HEK293T (cell line): ENCODE results near the gene SEPTIN11.

Experiments used
- CTCF ChIA-PET: fragments of 350-600 bp; formaldehyde crosslinking; extraction: SDS; loops from one replicate; lab custom pipeline; 2021; ENCODE audit warnings: antibody characterized with exemption, inconsistent platforms; lab: Yijun Ruan, JAX
- POLR2A ChIA-PET: fragments of 350-600 bp; formaldehyde crosslinking; extraction: SDS; loops from one replicate; lab custom pipeline; 2020; ENCODE audit warnings: antibody characterized with exemption, inconsistent platforms; lab: Yijun Ruan, JAX
- DNase-seq: peaks from one replicate; pipeline ENCODE4 v3.0.0; 2012; ENCODE audit warnings: mixed read lengths; ENCODE audit errors: extremely low spot score
- ARNT ChIP-seq: fragments of 450-650 bp; IDR thresholded peaks from 2 replicates; pipeline ENCODE4 v1.6.1; 2017; ENCODE audit warnings: mild to moderate bottlenecking
- BHLHE40 ChIP-seq: fragments of 450-650 bp; IDR thresholded peaks from 2 replicates; pipeline ENCODE4 v1.6.1; 2016; ENCODE audit warnings: mild to moderate bottlenecking, moderate library complexity, borderline replicate concordance
- CTBP1 ChIP-seq: fragments of 450-650 bp; IDR thresholded peaks from 2 replicates; pipeline ENCODE4 v1.6.1; 2016; ENCODE audit warnings: borderline replicate concordance
- FOXA1 ChIP-seq: fragments of 450-650 bp; IDR thresholded peaks from 2 replicates; pipeline ENCODE4 v1.6.1; 2016; ENCODE audit warnings: mild to moderate bottlenecking
- FOXK2 ChIP-seq: fragments of 450-650 bp; IDR thresholded peaks from 2 replicates; pipeline ENCODE4 v1.6.1; 2016; ENCODE audit warnings: mild to moderate bottlenecking
- FOXM1 ChIP-seq: fragments of 450-650 bp; IDR thresholded peaks from 2 replicates; pipeline ENCODE4 v1.6.1; 2017; ENCODE audit warnings: mild to moderate bottlenecking, borderline replicate concordance
- HDGF ChIP-seq: fragments of 450-650 bp; IDR thresholded peaks from 2 replicates; pipeline ENCODE4 v1.6.1; 2017; ENCODE audit warnings: antibody characterized with exemption, borderline replicate concordance
- L3MBTL2 ChIP-seq: fragments of 450-650 bp; conservative IDR thresholded peaks from 2 replicates; pipeline ENCODE4 v1.6.1; 2016; ENCODE audit warnings: mild to moderate bottlenecking
- LEF1 ChIP-seq: fragments of 450-650 bp; IDR thresholded peaks from 2 replicates; pipeline ENCODE4 v1.6.1; 2017; ENCODE audit warnings: mild to moderate bottlenecking, borderline replicate concordance
- NFRKB ChIP-seq: fragments of 450-650 bp; IDR thresholded peaks from 2 replicates; pipeline ENCODE4 v1.6.1; 2016; ENCODE audit warnings: mild to moderate bottlenecking, moderate library complexity
- SP1 ChIP-seq: fragments of 450-650 bp; IDR thresholded peaks from 2 replicates; pipeline ENCODE4 v1.6.1; 2017
- SUZ12 ChIP-seq: fragments of 450-650 bp; IDR thresholded peaks from 2 replicates; pipeline ENCODE4 v1.6.1; 2016; ENCODE audit warnings: mild to moderate bottlenecking
- TARDBP ChIP-seq: fragments of 450-650 bp; IDR thresholded peaks from 2 replicates; pipeline ENCODE4 v1.6.1; 2016
- ZNF384 ChIP-seq: fragments of 450-650 bp; IDR thresholded peaks from 2 replicates; pipeline ENCODE4 v1.6.1; 2016
- TF ChIP-seq, protein P1 (sequence below): fragments of 450-650 bp; IDR thresholded peaks from 2 replicates; pipeline ENCODE4 v1.6.1; 2016

The SEPTIN11 gene

DNA sequence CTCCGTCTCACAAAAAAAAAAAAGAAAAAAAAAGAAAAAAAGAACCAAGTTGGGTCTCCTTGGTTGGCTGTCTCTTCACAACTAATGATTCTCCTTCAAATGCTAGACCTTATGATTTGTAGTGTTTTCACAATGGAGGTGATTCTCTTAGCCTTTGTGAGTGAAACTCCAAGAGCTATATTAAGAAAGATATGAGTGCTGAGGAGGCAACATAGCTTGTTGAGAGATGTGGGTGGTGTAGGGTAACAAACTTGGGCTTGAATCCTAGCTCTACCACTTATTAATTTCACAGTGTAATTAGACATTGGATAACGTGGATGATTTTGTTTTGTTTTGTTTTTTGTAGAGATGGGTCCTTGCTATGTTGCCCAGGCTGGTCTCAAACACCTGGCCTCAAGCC, 10.4 kb upstream of the SEPTIN11 start:
- DNase-seq = no peak
- no peak for TF ChIP-seq SUZ12
- TF ChIP-seq ARNT = no peak
- TF ChIP-seq NFRKB = no peak
- TF ChIP-seq L3MBTL2 = no peak
- no peak for TF ChIP-seq FOXA1
- TF ChIP-seq, protein P1, sequence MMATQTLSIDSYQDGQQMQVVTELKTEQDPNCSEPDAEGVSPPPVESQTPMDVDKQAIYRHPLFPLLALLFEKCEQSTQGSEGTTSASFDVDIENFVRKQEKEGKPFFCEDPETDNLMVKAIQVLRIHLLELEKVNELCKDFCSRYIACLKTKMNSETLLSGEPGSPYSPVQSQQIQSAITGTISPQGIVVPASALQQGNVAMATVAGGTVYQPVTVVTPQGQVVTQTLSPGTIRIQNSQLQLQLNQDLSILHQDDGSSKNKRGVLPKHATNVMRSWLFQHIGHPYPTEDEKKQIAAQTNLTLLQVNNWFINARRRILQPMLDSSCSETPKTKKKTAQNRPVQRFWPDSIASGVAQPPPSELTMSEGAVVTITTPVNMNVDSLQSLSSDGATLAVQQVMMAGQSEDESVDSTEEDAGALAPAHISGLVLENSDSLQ = no peak
- CTCF ChIA-PET = no interaction called here
- POLR2A ChIA-PET = no interaction called here

DNA sequence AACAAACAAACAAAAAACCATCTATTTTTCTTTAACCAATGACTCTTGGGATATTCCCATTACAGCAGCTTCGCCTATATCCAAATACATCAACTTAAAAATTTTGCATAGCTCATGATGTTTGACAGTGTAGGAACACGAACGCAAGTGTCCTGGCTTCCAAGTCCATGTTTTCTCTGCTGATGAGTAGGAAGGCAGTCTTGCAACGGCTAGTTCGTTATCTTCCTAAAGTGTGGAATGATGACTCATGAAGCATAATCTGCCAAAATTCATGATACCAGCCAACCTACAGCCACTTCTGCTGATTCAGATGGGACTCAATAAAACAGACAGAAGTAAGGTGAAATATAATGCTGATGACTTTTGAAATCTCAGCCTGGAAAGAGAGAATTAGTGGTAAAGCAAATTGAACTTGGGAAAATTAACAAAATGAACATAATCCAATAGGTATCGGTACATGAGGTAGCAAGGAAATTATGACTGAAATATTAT, 6.4 kb upstream of the SEPTIN11 start:
- TF ChIP-seq BHLHE40 (no peak), FOXM1 (no peak), SP1 (no peak), ZNF384 (no peak), FOXA1 (no peak), L3MBTL2 (no peak), SUZ12 (no peak), FOXK2 (no peak), HDGF (no peak), TARDBP (no peak), NFRKB (no peak), LEF1 (no peak), CTBP1 (no peak)
- TF ChIP-seq, protein P1 = no peak
- ChIA-PET CTCF (no interaction called here), POLR2A (no interaction called here)
- DNase-seq = no peak

DNA sequence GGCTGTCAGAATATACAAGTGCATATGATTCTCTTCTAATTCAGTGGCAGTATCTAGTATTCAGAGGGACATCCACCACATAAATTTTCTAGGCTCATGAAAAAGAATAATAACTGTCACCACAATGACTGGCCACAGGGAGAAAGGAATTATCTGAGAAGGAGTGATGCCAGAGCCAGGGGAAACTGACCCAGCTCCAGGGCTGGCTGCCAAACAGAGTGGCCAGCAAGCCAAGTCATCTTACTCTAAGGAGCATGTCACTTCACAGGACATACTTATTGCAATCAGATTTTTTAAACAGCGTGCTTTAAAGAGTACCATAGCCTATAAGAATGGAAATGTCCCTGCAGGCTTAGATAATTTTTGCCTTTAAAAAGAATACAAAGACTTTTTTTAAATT, 5.8 kb upstream of the SEPTIN11 start:
- TF ChIP-seq HDGF (no peak), FOXM1 (no peak), SUZ12 (no peak), LEF1 (no peak), TARDBP (no peak), FOXA1 (no peak), FOXK2 (no peak), CTBP1 (no peak), ZNF384 (no peak), L3MBTL2 (no peak), NFRKB (no peak)
- TF ChIP-seq, protein P1 = no peak
- CTCF ChIA-PET = no interaction called here
- no peak for DNase-seq
- POLR2A ChIA-PET = no interaction called here

DNA sequence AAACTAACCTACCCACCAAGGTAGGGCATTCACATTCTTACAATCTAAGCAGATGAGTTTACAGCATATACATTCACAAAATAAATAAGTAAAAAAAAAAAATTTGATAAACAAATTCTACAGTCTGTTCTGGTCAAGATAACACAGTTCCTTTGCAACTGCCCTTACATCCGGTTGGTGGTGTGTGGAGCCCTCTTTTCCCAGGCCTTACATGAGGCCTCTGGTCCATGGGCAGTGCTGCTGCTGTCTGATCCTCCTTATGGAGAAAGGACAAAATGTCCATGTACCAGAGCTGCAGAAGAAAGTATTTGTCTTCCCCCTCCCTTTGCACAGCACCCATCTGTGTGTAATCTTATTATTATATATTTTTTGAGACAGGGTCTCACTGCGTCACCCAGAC, 2.2 kb upstream of the SEPTIN11 start:
- DNase-seq = no peak
- POLR2A ChIA-PET = interaction anchor here (0.6 kb wide), 1 partner anchor 435 kb away, joined by 3 read pairs; no protein-coding TSS in a partner anchor
- CTCF ChIA-PET = interaction anchor here (1.2 kb wide), 1 partner anchor 256 kb away, joined by 3 read pairs; no protein-coding TSS in a partner anchor
- TF ChIP-seq FOXK2 = no peak
- no peak for TF ChIP-seq SP1
- TF ChIP-seq HDGF = no peak
- TF ChIP-seq TARDBP = no peak
- no peak for TF ChIP-seq CTBP1
- no peak for TF ChIP-seq SUZ12
- TF ChIP-seq, protein P1 = no peak
- TF ChIP-seq FOXM1 = no peak
- no peak for TF ChIP-seq FOXA1
- TF ChIP-seq BHLHE40 = no peak
- TF ChIP-seq ARNT = no peak
- no peak for TF ChIP-seq NFRKB
- TF ChIP-seq LEF1 = no peak

DNA sequence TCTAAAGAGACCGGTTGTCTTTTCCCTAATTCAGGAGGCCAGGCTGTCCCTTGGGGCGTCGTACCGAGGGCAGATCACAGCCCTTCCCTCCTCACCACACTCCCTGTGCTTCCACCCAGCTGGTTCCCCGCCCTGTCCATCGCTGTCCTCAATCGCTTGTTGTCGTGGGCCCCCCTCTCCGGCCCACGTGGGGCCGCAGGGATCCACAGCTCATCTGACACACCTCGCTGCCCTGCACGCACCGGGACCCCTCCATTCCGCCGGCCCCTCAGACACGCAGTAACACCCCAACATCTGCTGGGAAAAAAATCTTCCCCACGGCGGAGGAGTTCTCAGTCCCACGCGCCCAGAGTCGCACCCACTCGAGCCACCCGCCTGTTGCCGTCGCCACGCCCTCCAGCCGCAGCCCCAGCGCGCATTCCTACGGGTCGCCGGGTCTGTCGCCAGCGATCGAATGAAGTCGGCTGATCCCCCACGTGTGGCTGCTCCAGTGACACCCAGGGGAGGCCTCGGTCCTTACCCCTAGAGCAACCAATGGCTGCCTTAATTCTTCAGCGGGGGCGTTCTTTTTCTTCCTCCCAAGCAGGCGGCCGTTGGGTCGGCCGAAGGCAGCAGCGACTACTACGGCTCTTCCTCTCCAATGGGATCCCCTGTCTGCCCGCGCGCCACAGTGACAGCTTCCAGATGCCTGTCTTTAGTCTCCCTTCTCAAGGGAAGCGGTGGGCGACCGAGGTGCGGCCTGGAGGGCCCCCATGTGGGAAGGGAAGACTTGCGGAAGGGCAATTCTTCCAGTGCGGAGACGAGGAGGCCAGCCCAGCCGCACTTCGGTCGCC, 893 bp upstream of the SEPTIN11 start:
- POLR2A ChIA-PET = interaction anchor here (1.0 to 1.3 kb wide), 6 partner anchors 15 to 169 kb away, joined by 3 to 7 read pairs (median 4); partner anchors contain the start of gene SOWAHB
- TF ChIP-seq L3MBTL2 (peak; percentile 92), SP1 (no peak), SUZ12 (no peak)
- CTCF ChIA-PET = no interaction called here
- peak; percentile 69 for DNase-seq
